Measurements from ENCODE around the gene MPZL2.

GRCh38 chr11:118264569-118265465 is 720 bp upstream of the MPZL2 start:
- no peak for TF ChIP-seq CTCF (IDR thresholded peaks at IDR 0.05)
- no peak for TF ChIP-seq POLR2A (IDR thresholded peaks at IDR 0.05)

Measured in esophagus squamous epithelium (tissue), 4 donors.